ENCODE data around the gene CTNND2.

The CTNND2 gene

GRCh38 chr5:10987925-10988504, 916.2 kb downstream of the CTNND2 start:
- no peak for DNase-seq (ENCODE audit: low read depth, low spot score)

- DNase-seq (ENCODE audit: low read depth, low spot score) = no peak
Observed at GRCh38 chr5:10987276-10987924, 916.8 kb downstream of the CTNND2 start.

- no peak for DNase-seq (ENCODE audit: low read depth, low spot score)
Observed at GRCh38 chr5:10985721-10986110, 918.5 kb downstream of the CTNND2 start.

- no peak for DNase-seq (ENCODE audit: low read depth, low spot score)
Observed at GRCh38 chr5:10985091-10985720, 919.0 kb downstream of the CTNND2 start.

GRCh38 chr5:10984021-10984715, 920.1 kb downstream of the CTNND2 start:
- no peak for DNase-seq (ENCODE audit: low read depth, low spot score)

- DNase-seq (ENCODE audit: low read depth, low spot score) = no peak
Observed at GRCh38 chr5:10982626-10983025, 921.6 kb downstream of the CTNND2 start.

GRCh38 chr5:10981932-10982331, 922.3 kb downstream of the CTNND2 start:
- no peak for DNase-seq (ENCODE audit: low read depth, low spot score)

GRCh38 chr5:10977011-10977410, 927.2 kb downstream of the CTNND2 start:
- DNase-seq (ENCODE audit: low read depth, low spot score) = no peak

- no peak for DNase-seq (ENCODE audit: low read depth, low spot score)
Observed at GRCh38 chr5:10975945-10976344, 928.3 kb downstream of the CTNND2 start.

GRCh38 chr5:10974850-10975249, 929.4 kb downstream of the CTNND2 start:
- DNase-seq (ENCODE audit: low read depth, low spot score) = no peak

GRCh38 chr5:10973316-10973715, 930.9 kb downstream of the CTNND2 start:
- DNase-seq (ENCODE audit: low read depth, low spot score) = no peak

- no peak for DNase-seq (ENCODE audit: low read depth, low spot score)
Observed at GRCh38 chr5:10969684-10970180, 934.5 kb downstream of the CTNND2 start.

GRCh38 chr5:10964806-10965205, 939.4 kb downstream of the CTNND2 start:
- DNase-seq (ENCODE audit: low read depth, low spot score) = no peak

- DNase-seq (ENCODE audit: low read depth, low spot score) = no peak
Observed at GRCh38 chr5:10958728-10959127, 945.5 kb downstream of the CTNND2 start.

- no peak for DNase-seq (ENCODE audit: low read depth, low spot score)
Observed at GRCh38 chr5:10949856-10950630, 954.2 kb downstream of the CTNND2 start.

- no peak for DNase-seq (ENCODE audit: low read depth, low spot score)
Observed at GRCh38 chr5:10946050-10946449, 958.2 kb downstream of the CTNND2 start.

- no peak for DNase-seq (ENCODE audit: low read depth, low spot score)
Observed at GRCh38 chr5:10941900-10942299, 962.3 kb downstream of the CTNND2 start.

- no peak for DNase-seq (ENCODE audit: low read depth, low spot score)
Observed at GRCh38 chr5:10936081-10936855, 968.0 kb downstream of the CTNND2 start.

- no peak for DNase-seq (ENCODE audit: low read depth, low spot score)
Observed at GRCh38 chr5:10935536-10935935, 968.7 kb downstream of the CTNND2 start.

GRCh38 chr5:10934783-10935355, 969.4 kb downstream of the CTNND2 start:
- no peak for DNase-seq (ENCODE audit: low read depth, low spot score)

- no peak for DNase-seq (ENCODE audit: low read depth, low spot score)
Observed at GRCh38 chr5:10933121-10933520, 971.1 kb downstream of the CTNND2 start.

Measured in iPS DF 19.7 (cell line).